SK-N-SH (cell line): ENCODE results near the gene RASD2.

Source experiments
- GABPA ChIP-seq: IDR thresholded peaks from 2 replicates; pipeline ENCODE4 v1.4.0; 2012; ENCODE audit warnings: low read depth, mild to moderate bottlenecking
- NFIC ChIP-seq: IDR thresholded peaks from 2 replicates; pipeline ENCODE4 v1.4.0; 2012; ENCODE audit warnings: borderline replicate concordance

GRCh38 chr22:35510951-35511350 is 29.7 kb upstream of the RASD2 start:
- TF ChIP-seq GABPA (no peak), NFIC (no peak)
